Liver (tissue), 9 donors: ENCODE results near the gene OOSP4A. TPM values are rescaled to one million over a fixed set of nuclear protein-coding genes. Genes with fewer than 3 reads are reported as not detected.

ENCODE experiments used
- DNase-seq: peaks from one replicate; pipeline ENCODE4 v3.0.0-alpha.2; 2017; ENCODE audit warnings: low spot score
- H3K27ac ChIP-seq, 2 donors: one replicate each; pipeline ENCODE4 v1.7.0; 2013; ENCODE audit warnings: inconsistent platforms in 2 of 2, low read length in 2 of 2, control low read depth in 1 of 2, low read depth in 1 of 2, mild to moderate bottlenecking in 1 of 2
- H3K27me3 ChIP-seq, 4 donors: one replicate each; pipeline versions ENCODE4 v1.6.1 to v1.7.0; 2013; ENCODE audit warnings: low read length in 3 of 4, inconsistent platforms in 1 of 4, mild to moderate bottlenecking in 1 of 4, moderate library complexity in 1 of 4; ENCODE audit not compliant: control insufficient read depth in 4 of 4, insufficient read depth in 4 of 4
- H3K36me3 ChIP-seq, 4 donors: one replicate each; pipeline versions ENCODE4 v1.6.1 to v1.7.0; 2013; ENCODE audit warnings: low read length in 3 of 4, mild to moderate bottlenecking in 3 of 4, low read depth in 1 of 4, moderate library complexity in 1 of 4; ENCODE audit not compliant: control insufficient read depth in 4 of 4, insufficient read depth in 3 of 4
- H3K4me1 ChIP-seq, 4 donors: one replicate each; pipeline versions ENCODE4 v1.6.1 to v1.7.0; 2013; ENCODE audit warnings: low read length in 3 of 4, mild to moderate bottlenecking in 3 of 4, moderate library complexity in 1 of 4; ENCODE audit not compliant: control insufficient read depth in 4 of 4, insufficient read depth in 4 of 4
- H3K4me3 ChIP-seq, 3 donors: one replicate each; pipeline versions ENCODE4 v1.6.1 to v1.7.0; 2013; ENCODE audit warnings: low read length in 3 of 3, control low read depth in 1 of 3, low read depth in 1 of 3, mild to moderate bottlenecking in 1 of 3
- H3K9ac ChIP-seq, 2 donors: one replicate each; pipeline ENCODE4 v1.7.0; 2013; ENCODE audit warnings: low read length in 2 of 2, mild to moderate bottlenecking in 2 of 2, moderate library complexity in 2 of 2, control low read depth in 1 of 2, low read depth in 1 of 2
- H3K9me3 ChIP-seq, 4 donors: one replicate each; pipeline versions ENCODE4 v1.6.1 to v1.7.0; 2013; ENCODE audit warnings: low read length in 3 of 4; ENCODE audit not compliant: control insufficient read depth in 4 of 4
- FOXA1 ChIP-seq: IDR thresholded peaks from 2 replicates; pipeline ENCODE4 v1.6.1; 2016; ENCODE audit warnings: antibody characterized with exemption
- FOXA2 ChIP-seq: IDR thresholded peaks from 2 replicates; pipeline ENCODE4 v1.6.1; 2016; ENCODE audit warnings: antibody characterized with exemption
- GABPA ChIP-seq, 2 donors: IDR thresholded peaks in 1 of 2; conservative IDR thresholded peaks in 1 of 2; 2 replicates each; pipeline ENCODE4 v1.6.1; 2016; ENCODE audit warnings: antibody characterized with exemption in 2 of 2, mild to moderate bottlenecking in 1 of 2, moderate library complexity in 1 of 2
- HNF4A ChIP-seq, 2 donors: conservative IDR thresholded peaks; 2 replicates each; pipeline ENCODE4 v1.6.1; 2016; ENCODE audit warnings: antibody characterized with exemption in 2 of 2, mild to moderate bottlenecking in 2 of 2
- HNF4G ChIP-seq: IDR thresholded peaks from 2 replicates; pipeline ENCODE4 v1.6.1; 2016; ENCODE audit warnings: antibody characterized with exemption
- JUND ChIP-seq, 2 donors: IDR thresholded peaks; 2 replicates each; pipeline ENCODE4 v1.6.1; 2016; ENCODE audit warnings: antibody characterized with exemption in 2 of 2
- NR2F2 ChIP-seq: IDR thresholded peaks from 2 replicates; pipeline ENCODE4 v1.6.1; 2016; ENCODE audit warnings: antibody characterized with exemption
- RAD21 ChIP-seq, 2 donors: IDR thresholded peaks; 2 replicates each; pipeline ENCODE4 v1.6.1; 2016; ENCODE audit warnings: antibody characterized with exemption in 2 of 2, mild to moderate bottlenecking in 2 of 2
- RXRA ChIP-seq, 2 donors: IDR thresholded peaks; 2 replicates each; pipeline ENCODE4 v1.6.1; 2017 to 2018; ENCODE audit warnings: antibody characterized with exemption in 2 of 2, mild to moderate bottlenecking in 1 of 2
- TAF1 ChIP-seq: conservative IDR thresholded peaks from 2 replicates; pipeline ENCODE4 v1.6.1; 2016; ENCODE audit warnings: antibody characterized with exemption, mild to moderate bottlenecking
- YY1 ChIP-seq: IDR thresholded peaks from 2 replicates; pipeline ENCODE4 v1.6.1; 2016; ENCODE audit warnings: antibody characterized with exemption, mild to moderate bottlenecking
- ZBTB33 ChIP-seq: IDR thresholded peaks from 2 replicates; pipeline ENCODE4 v1.6.1; 2016; ENCODE audit warnings: antibody characterized with exemption
- WGBS: extraction: QIAGEN DNeasy Blood & Tissue Kit; methylation state at CpG from one replicate; pipeline ENCODE4 v1.1.7; 2013; 5-methylcytosine and 5-hydroxymethylcytosine counted together
- polyA plus RNA-seq, 2 donors: library from polyadenylated mRNA; stranded (reverse) in 1 of 2; unstranded in 1 of 2; fragments of 200-250 nt in 1 of 2; fragments of >200 nt in 1 of 2; fragmentation: Nextera tagmentation in 1 of 2; extraction: Ambion mirVana in 1 of 2; gene quantifications; one replicate each; pipeline versions ENCODE4 v1.2.1 to v1.2.3, GENCODE V29; 2013 to 2015
- total RNA-seq, 2 donors: library from RNA; depleted of rRNA; stranded (reverse); fragments of >200 nt; gene quantifications; one replicate each; pipeline ENCODE4 v1.2.3, GENCODE V29; 2014
- TF ChIP-seq, protein P1 (sequence below): IDR thresholded peaks from 2 replicates; pipeline ENCODE4 v1.6.1; 2016; ENCODE audit warnings: antibody characterized with exemption
- TF ChIP-seq, protein P2 (sequence below): IDR thresholded peaks from 2 replicates; pipeline ENCODE4 v1.6.1; 2016; ENCODE audit warnings: antibody characterized with exemption, mild to moderate bottlenecking
- TF ChIP-seq, protein P3 (sequence below): fragments of 150-350 bp; IDR thresholded peaks from 2 replicates; pipeline ENCODE4 v1.5.1; 2017; ENCODE audit warnings: improper control_type of control experiment, low read depth, low read length; ENCODE audit not compliant: missing input control
- donor health status: healthy.
- donor health status: healthy.
- donor health status: healthy.
- donor health status: healthy.
- donor health status: healthy.

The OOSP4A gene
- total and polyA plus RNA-seq, 4 donors: not detected

GRCh38 chr11:60018058-60018457 lies 54.2 kb downstream of the OOSP4A start:
- Histone ChIP-seq H3K4me3 (no peak overlapping the region), H3K27ac (no peak overlapping the region), H3K4me1 (no peaks in the 10 kb centered on the region), H3K36me3 (no peaks in the 10 kb centered on the region), H3K9ac (no peak overlapping the region), H3K9me3 (no peaks in the 10 kb centered on the region), H3K27me3 (no peaks in the 10 kb centered on the region)
- TF ChIP-seq FOXA2 (no peak), NR2F2 (no peak), FOXA1 (no peak), GABPA (IDR thresholded peaks at IDR 0.05 in 1 of 2, conservative IDR thresholded peaks at IDR 0.05 in 1 of 2) (no peak), YY1 (no peak), ZBTB33 (no peak), RAD21 (IDR thresholded peaks at IDR 0.05) (no peak), RXRA (IDR thresholded peaks at IDR 0.05) (no peak), HNF4A (conservative IDR thresholded peaks at IDR 0.05) (no peak), HNF4G (no peak), JUND (IDR thresholded peaks at IDR 0.05) (no peak), TAF1 (no peak)
- TF ChIP-seq, protein P1, sequence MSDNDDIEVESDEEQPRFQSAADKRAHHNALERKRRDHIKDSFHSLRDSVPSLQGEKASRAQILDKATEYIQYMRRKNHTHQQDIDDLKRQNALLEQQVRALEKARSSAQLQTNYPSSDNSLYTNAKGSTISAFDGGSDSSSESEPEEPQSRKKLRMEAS: no peak
- TF ChIP-seq, protein P2, sequence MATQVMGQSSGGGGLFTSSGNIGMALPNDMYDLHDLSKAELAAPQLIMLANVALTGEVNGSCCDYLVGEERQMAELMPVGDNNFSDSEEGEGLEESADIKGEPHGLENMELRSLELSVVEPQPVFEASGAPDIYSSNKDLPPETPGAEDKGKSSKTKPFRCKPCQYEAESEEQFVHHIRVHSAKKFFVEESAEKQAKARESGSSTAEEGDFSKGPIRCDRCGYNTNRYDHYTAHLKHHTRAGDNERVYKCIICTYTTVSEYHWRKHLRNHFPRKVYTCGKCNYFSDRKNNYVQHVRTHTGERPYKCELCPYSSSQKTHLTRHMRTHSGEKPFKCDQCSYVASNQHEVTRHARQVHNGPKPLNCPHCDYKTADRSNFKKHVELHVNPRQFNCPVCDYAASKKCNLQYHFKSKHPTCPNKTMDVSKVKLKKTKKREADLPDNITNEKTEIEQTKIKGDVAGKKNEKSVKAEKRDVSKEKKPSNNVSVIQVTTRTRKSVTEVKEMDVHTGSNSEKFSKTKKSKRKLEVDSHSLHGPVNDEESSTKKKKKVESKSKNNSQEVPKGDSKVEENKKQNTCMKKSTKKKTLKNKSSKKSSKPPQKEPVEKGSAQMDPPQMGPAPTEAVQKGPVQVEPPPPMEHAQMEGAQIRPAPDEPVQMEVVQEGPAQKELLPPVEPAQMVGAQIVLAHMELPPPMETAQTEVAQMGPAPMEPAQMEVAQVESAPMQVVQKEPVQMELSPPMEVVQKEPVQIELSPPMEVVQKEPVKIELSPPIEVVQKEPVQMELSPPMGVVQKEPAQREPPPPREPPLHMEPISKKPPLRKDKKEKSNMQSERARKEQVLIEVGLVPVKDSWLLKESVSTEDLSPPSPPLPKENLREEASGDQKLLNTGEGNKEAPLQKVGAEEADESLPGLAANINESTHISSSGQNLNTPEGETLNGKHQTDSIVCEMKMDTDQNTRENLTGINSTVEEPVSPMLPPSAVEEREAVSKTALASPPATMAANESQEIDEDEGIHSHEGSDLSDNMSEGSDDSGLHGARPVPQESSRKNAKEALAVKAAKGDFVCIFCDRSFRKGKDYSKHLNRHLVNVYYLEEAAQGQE: no peak
- TF ChIP-seq, protein P3, sequence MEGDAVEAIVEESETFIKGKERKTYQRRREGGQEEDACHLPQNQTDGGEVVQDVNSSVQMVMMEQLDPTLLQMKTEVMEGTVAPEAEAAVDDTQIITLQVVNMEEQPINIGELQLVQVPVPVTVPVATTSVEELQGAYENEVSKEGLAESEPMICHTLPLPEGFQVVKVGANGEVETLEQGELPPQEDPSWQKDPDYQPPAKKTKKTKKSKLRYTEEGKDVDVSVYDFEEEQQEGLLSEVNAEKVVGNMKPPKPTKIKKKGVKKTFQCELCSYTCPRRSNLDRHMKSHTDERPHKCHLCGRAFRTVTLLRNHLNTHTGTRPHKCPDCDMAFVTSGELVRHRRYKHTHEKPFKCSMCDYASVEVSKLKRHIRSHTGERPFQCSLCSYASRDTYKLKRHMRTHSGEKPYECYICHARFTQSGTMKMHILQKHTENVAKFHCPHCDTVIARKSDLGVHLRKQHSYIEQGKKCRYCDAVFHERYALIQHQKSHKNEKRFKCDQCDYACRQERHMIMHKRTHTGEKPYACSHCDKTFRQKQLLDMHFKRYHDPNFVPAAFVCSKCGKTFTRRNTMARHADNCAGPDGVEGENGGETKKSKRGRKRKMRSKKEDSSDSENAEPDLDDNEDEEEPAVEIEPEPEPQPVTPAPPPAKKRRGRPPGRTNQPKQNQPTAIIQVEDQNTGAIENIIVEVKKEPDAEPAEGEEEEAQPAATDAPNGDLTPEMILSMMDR: no peak
- DNase-seq: no peak
- WGBS: 73% methylated on average over 8 of the region's 8 CpGs

Other genes starting within 250 kb of the OOSP4A start
- gene STX3, start 208.7 kb upstream of the OOSP4A start, total RNA-seq: 1 to 10 TPM; 7.0 to 8.5 TPM
- 1 to 10 TPM; 3.3 to 4.7 TPM for gene STX3, start 208.7 kb upstream of the OOSP4A start, polyA plus RNA-seq
- gene MRPL16, start 153.3 kb upstream of the OOSP4A start, total RNA-seq: 10 to 100 TPM; 24.9 to 33.5 TPM
- 10 to 100 TPM; 45.7 to 54.9 TPM for gene MRPL16, start 153.3 kb upstream of the OOSP4A start, polyA plus RNA-seq
- not detected for gene CBLIF, start 118.5 kb upstream of the OOSP4A start, total RNA-seq
- not detected for gene CBLIF, start 118.5 kb upstream of the OOSP4A start, polyA plus RNA-seq
- 1 to 10 TPM in 1 of 2 donors, under 1 TPM in 1; 0.08 to 4.7 TPM for gene TCN1, start 97.5 kb upstream of the OOSP4A start, total RNA-seq
- gene TCN1, start 97.5 kb upstream of the OOSP4A start, polyA plus RNA-seq: under 1 TPM in 1 of 2 donors, not detected in 1; 0.17 TPM
- not detected for gene OOSP3, start 85.3 kb upstream of the OOSP4A start, total RNA-seq
- gene OOSP3, start 85.3 kb upstream of the OOSP4A start, polyA plus RNA-seq: not detected
- not detected for gene OOSP1, start 25.6 kb upstream of the OOSP4A start, total RNA-seq
- gene OOSP1, start 25.6 kb upstream of the OOSP4A start, polyA plus RNA-seq: not detected
- gene OOSP4B, start 53.1 kb downstream of the OOSP4A start, total RNA-seq: not detected
- not detected for gene OOSP4B, start 53.1 kb downstream of the OOSP4A start, polyA plus RNA-seq
- not detected for gene OOSP2, start 76.4 kb downstream of the OOSP4A start, total RNA-seq
- not detected for gene OOSP2, start 76.4 kb downstream of the OOSP4A start, polyA plus RNA-seq
- 10 to 100 TPM in 1 of 2 donors, under 1 TPM in 1; 0.08 to 43.9 TPM for gene MS4A3, start 92.6 kb downstream of the OOSP4A start, total RNA-seq
- gene MS4A3, start 92.6 kb downstream of the OOSP4A start, polyA plus RNA-seq: under 1 TPM; 0.22 to 0.25 TPM
- under 1 TPM; 0.08 to 0.37 TPM for gene MS4A2, start 124.6 kb downstream of the OOSP4A start, total RNA-seq
- under 1 TPM in 1 of 2 donors, not detected in 1; 0.32 TPM for gene MS4A2, start 124.6 kb downstream of the OOSP4A start, polyA plus RNA-seq
- 100 to 1,000 TPM in 1 of 2 donors, 10 to 100 TPM in 1; 83.4 to 115 TPM for gene MS4A6A, start 219.1 kb downstream of the OOSP4A start, total RNA-seq
- 100 to 1,000 TPM in 1 of 2 donors, 10 to 100 TPM in 1; 64.6 to 117 TPM for gene MS4A6A, start 219.1 kb downstream of the OOSP4A start, polyA plus RNA-seq